Calu3 (cell line): ENCODE measurements around the gene KDM4B. TPM values are rescaled to one million over a fixed set of nuclear protein-coding genes. Genes with fewer than 3 reads are reported as not detected.

ENCODE experiments used
- BruUV-seq: library from RNA; stranded (reverse); fragments of 400-500 nt; replicated peaks from 2 replicates; lab custom pipeline; 2021; lab: Mats Ljungman, UMichigan
- CTCF ChIA-PET: fragments of 300-600 bp; sonication (Branson Sonifier 250); formaldehyde crosslinking; loops from one replicate; lab custom pipeline; 2022; ENCODE audit warnings: antibody characterized with exemption; lab: Charles Lee
- DNase-seq: peaks from one replicate; pipeline ENCODE4 v3.0.0; 2022
- H3K27ac Mint-ChIP-seq: one replicate; pipeline ENCODE4 v1.8.0; 2022; ENCODE audit warnings: mixed read lengths; ENCODE audit not compliant: unreplicated experiment
- H3K27me3 Mint-ChIP-seq: one replicate; pipeline ENCODE4 v1.8.0; 2022; ENCODE audit warnings: mixed read lengths; ENCODE audit not compliant: unreplicated experiment
- H3K36me3 Mint-ChIP-seq: one replicate; pipeline ENCODE4 v1.8.0; 2022; ENCODE audit warnings: mild to moderate bottlenecking, moderate library complexity, mixed read lengths; ENCODE audit not compliant: insufficient read depth, unreplicated experiment
- H3K4me1 Mint-ChIP-seq: one replicate; pipeline ENCODE4 v1.8.0; 2022; ENCODE audit warnings: mild to moderate bottlenecking, low read depth, mixed read lengths; ENCODE audit not compliant: unreplicated experiment
- H3K4me3 Mint-ChIP-seq: one replicate; pipeline ENCODE4 v1.8.0; 2022; ENCODE audit warnings: mild to moderate bottlenecking, low read depth, moderate library complexity, mixed read lengths; ENCODE audit not compliant: unreplicated experiment
- H3K9me3 Mint-ChIP-seq: one replicate; pipeline ENCODE4 v1.8.0; 2022; ENCODE audit warnings: low read depth, mixed read lengths; ENCODE audit not compliant: unreplicated experiment
- CTCF ChIP-seq: fragments of 200-600 bp; IDR thresholded peaks from one replicate; pipeline ENCODE4 v1.8.0; 2022; ENCODE audit warnings: antibody characterized with exemption; ENCODE audit not compliant: unreplicated experiment
- intact Hi-C: fragments of 100-400 bp; cut with micrococcal nuclease; formaldehyde crosslinking; loops from one replicate; pipeline ENCODE4 v1.10.0; 2022; ENCODE audit not compliant: unreplicated experiment
- total RNA-seq: library from RNA; stranded (reverse); gene quantifications from 2 replicates; pipeline ENCODE4 v1.2.3, GENCODE V29; 2022

Gene KDM4B
- total RNA-seq, 1 experiment from 2014 or later, result 13.9 TPM

DNA sequence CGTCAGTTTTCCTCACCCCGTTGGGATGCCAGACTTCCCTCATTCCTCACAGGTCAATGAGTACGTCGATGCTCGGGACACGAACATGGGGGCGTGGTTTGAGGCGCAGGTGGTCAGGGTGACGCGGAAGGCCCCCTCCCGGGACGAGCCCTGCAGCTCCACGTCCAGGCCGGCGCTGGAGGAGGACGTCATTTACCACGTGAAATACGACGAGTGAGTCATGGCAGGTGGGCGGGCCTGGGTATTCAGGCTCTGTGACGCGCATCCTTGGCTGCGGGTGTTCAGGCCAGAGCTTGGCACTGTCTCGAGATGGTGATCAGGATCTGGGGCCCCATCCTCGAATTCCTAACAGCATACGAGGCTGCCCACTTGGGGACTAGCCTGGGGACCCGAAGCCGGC is 38.2 kb upstream of the KDM4B start:
- no peak for DNase-seq
- Mint-ChIP-seq H3K27ac (no peak overlapping the region), H3K4me3 (no peak overlapping the region), H3K27me3 (no peaks in the 10 kb centered on the region), H3K36me3 (peaks cover 21% of the 10 kb centered on the region), H3K9me3 (no peaks in the 10 kb centered on the region), H3K4me1 (no peaks in the 10 kb centered on the region)
- no peak for TF ChIP-seq CTCF
- BruUV-seq, result no TSS peak
- CTCF ChIA-PET, result no interaction called here
- intact Hi-C loops, result no loop called here

DNA sequence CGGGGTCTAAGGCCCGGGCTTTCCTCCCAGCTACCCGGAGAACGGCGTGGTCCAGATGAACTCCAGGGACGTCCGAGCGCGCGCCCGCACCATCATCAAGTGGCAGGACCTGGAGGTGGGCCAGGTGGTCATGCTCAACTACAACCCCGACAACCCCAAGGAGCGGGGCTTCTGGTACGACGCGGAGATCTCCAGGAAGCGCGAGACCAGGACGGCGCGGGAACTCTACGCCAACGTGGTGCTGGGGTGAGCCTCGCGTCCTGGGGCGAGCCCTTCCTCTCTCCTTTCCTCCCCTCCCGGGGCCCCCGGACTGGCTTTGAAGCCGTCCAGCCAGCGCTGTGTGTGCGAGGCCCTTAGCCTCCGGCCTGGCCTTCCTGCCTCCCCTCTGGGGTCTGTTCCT is 36.2 kb upstream of the KDM4B start:
- Mint-ChIP-seq H3K27ac (no peak overlapping the region), H3K4me3 (no peak overlapping the region), H3K9me3 (no peaks in the 10 kb centered on the region), H3K4me1 (no peaks in the 10 kb centered on the region), H3K36me3 (peaks cover 29% of the 10 kb centered on the region), H3K27me3 (no peaks in the 10 kb centered on the region)
- DNase-seq, result no peak
- CTCF ChIA-PET, result no interaction called here
- BruUV-seq, result no TSS peak
- intact Hi-C loops, result no loop called here
- TF ChIP-seq CTCF, result no peak

GRCh38 chr19:4933528-4933927 is 35.4 kb upstream of the KDM4B start:
- intact Hi-C loops, result no loop called here
- Mint-ChIP-seq H3K4me1 (no peaks in the 10 kb centered on the region), H3K36me3 (peaks cover 30% of the 10 kb centered on the region), H3K9me3 (no peaks in the 10 kb centered on the region), H3K27me3 (no peaks in the 10 kb centered on the region), H3K4me3 (no peak overlapping the region), H3K27ac (no peak overlapping the region)
- no peak for TF ChIP-seq CTCF
- CTCF ChIA-PET, result no interaction called here
- no peak for DNase-seq
- BruUV-seq, result no TSS peak

- Mint-ChIP-seq H3K27ac (no peak overlapping the region), H3K36me3 (peaks cover 35% of the 10 kb centered on the region), H3K9me3 (no peaks in the 10 kb centered on the region), H3K4me1 (no peaks in the 10 kb centered on the region), H3K27me3 (no peaks in the 10 kb centered on the region), H3K4me3 (no peak overlapping the region)
- no peak for TF ChIP-seq CTCF
- intact Hi-C loops, result no loop called here
- CTCF ChIA-PET, result no interaction called here
- no TSS peak for BruUV-seq
- no peak for DNase-seq
Observed at GRCh38 chr19:4935444-4935843, 33.5 kb upstream of the KDM4B start.
